NCI-H2107 treated with DMSO at 0.1 percent for 48 hours (cell line): Measurements from ENCODE around the gene MADCAM1.
"Not testable (repeated sequence)": the region's sequence is repeated elsewhere in the genome, so short reads cannot be mapped to it uniquely, and the experiment has no call there.

Experiments used
- DNase-seq: peaks from one replicate; lab custom pipeline; 2025; ENCODE audit not compliant: unreplicated experiment; lab: John Stamatoyannopoulos, UW

MADCAM1 gene

GRCh38 chr19:465056-465816 is 31.1 kb upstream of the MADCAM1 start:
- no peak for DNase-seq

- no peak for DNase-seq
Measured at GRCh38 chr19:467554-467953, 28.7 kb upstream of the MADCAM1 start.

- no peak for DNase-seq
Measured at GRCh38 chr19:468587-469256, 27.6 kb upstream of the MADCAM1 start.

- DNase-seq = no peak
Measured at GRCh38 chr19:469833-470232, 26.5 kb upstream of the MADCAM1 start.

GRCh38 chr19:470701-471100 is 25.6 kb upstream of the MADCAM1 start:
- DNase-seq = no peak

GRCh38 chr19:472005-472858 is 24.1 kb upstream of the MADCAM1 start:
- no peak for DNase-seq

GRCh38 chr19:474126-475078 is 21.9 kb upstream of the MADCAM1 start:
- no peak for DNase-seq

GRCh38 chr19:475360-475759 is 20.9 kb upstream of the MADCAM1 start:
- DNase-seq = no peak

- DNase-seq = no peak
Measured at GRCh38 chr19:478236-478903, 17.9 kb upstream of the MADCAM1 start.

GRCh38 chr19:478976-479375 is 17.3 kb upstream of the MADCAM1 start:
- DNase-seq = no peak

GRCh38 chr19:480016-480855 is 16.1 kb upstream of the MADCAM1 start:
- no peak for DNase-seq

- DNase-seq = not testable (repeated sequence)
Measured at GRCh38 chr19:481100-481499, 15.2 kb upstream of the MADCAM1 start.

GRCh38 chr19:482186-483041 is 13.9 kb upstream of the MADCAM1 start:
- DNase-seq = no peak

- DNase-seq = no peak
Measured at GRCh38 chr19:483332-484072, 12.8 kb upstream of the MADCAM1 start.

- DNase-seq = no peak
Measured at GRCh38 chr19:484494-484893, 11.8 kb upstream of the MADCAM1 start.

- DNase-seq = peak; percentile 69
Measured at GRCh38 chr19:485077-485476, 11.2 kb upstream of the MADCAM1 start.

- peak; percentile 52 for DNase-seq
Measured at GRCh38 chr19:485583-486236, 10.6 kb upstream of the MADCAM1 start.
